ENCODE results near the gene KANSL1L.

The KANSL1L gene

GRCh38 chr2:209990838-209991237, 180.4 kb downstream of the KANSL1L start:
- no peak for DNase-seq

DNA sequence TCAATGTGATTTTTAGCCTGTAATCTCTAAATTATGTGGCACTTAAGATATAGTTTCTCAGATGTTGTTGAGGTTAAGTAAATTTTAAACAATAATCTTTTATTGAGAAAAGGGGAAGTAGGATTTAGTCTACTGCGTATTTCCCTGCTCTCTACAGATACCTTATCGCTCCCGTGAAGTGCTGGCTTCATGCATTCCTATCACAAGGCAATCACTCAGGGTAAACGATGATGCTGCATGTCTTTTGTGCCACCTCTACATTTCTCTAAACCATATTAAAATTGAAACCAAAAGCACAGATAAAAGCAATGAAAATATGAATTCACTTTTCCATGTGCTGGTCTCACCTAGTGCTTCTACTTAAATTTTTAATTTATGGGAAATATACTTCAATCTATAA, 183.2 kb downstream of the KANSL1L start:
- no peak for DNase-seq

DNA sequence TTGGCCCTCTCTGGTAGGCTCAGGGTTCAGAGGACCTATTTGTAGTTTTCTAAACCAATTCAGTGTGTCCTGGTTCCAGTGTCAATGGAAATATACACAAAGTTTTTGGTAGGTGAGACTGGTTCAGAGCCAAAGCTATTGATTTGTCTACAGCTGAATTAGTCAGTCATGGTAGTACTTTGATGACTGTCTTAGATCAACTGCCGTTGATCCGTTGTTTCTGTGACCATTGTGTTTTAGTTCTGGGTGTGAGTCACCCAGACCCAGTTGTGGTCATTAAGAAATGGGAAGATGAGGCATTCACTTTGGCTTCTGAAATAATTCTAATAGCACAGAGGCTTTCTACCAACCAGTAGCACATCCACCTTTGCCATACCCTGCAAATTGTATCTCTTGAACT, 184.8 kb downstream of the KANSL1L start:
- DNase-seq, result no peak

GRCh38 chr2:209985874-209986273, 185.3 kb downstream of the KANSL1L start:
- no peak for DNase-seq

DNA sequence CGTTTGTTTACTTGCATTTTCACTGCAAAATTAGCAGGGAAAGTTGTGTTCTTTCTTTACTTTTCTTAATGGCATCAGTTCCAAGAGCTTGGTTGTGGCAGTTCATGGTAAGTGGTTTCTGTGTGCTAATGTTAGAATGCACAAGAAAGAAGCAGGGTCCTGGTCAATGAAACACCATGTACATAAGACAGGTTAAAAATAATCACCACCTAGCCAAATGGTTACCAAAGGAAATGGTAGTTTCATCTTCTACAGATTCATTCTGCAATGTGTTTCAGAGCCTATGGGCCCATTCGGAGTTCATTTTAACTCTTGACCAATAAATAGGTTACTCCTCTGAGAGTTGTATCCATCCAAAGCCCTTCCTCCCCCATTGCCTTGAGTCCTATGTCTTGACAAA, 186.9 kb downstream of the KANSL1L start:
- DNase-seq, result no peak

GRCh38 chr2:209977386-209978239, 193.6 kb downstream of the KANSL1L start:
- peak in 1 of 14 donors; percentile 3 for DNase-seq

- no peak for DNase-seq
Observed at GRCh38 chr2:209976698-209977385, 194.4 kb downstream of the KANSL1L start.

DNA sequence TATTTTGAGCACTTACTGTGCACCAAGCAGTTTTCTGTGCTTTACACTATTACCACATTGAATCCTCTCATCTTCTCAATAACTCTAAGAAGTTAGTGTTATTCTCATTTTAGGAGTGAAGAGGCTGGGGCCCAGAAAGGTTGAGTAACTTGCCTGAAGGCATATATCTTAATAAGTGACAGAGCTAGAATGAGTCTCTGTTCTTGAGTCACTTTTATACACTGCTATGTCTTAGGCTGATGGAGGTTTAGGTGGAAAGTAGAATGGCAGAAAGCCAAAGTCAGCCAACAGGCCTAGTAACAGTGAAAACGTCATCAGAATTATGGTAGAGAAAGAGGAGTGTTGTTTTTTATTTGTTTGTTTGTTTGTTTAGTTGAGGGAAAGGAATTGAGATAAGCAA, 196.6 kb downstream of the KANSL1L start:
- DNase-seq, result no peak

- no peak for DNase-seq
Observed at GRCh38 chr2:209973328-209973727, 197.9 kb downstream of the KANSL1L start.
